ENCODE measurements around the gene CBX7. TPM values are rescaled to one million over a fixed set of nuclear protein-coding genes. Genes with fewer than 3 reads are reported as not detected.

The CBX7 gene
- total RNA-seq = 11.6 TPM
- polyA plus RNA-seq = 154 TPM

GRCh38 chr22:39152511-39153219 lies at the start of gene CBX7:
TSS of gene CBX7 (minus strand) at chr22:39152680. CDS start at chr22:39152444, 236 bp downstream.
- Histone ChIP-seq H3K4me1 (ENCODE audit: insufficient read depth) (no peaks in the 10 kb centered on the region), H3K27ac (ENCODE audit: low read depth) (peak within 1 kb of the TSS; percentile 93), H3K4me3 (ENCODE audit: low read depth, low read length) (peak within 1 kb of the TSS; percentile 93), H3K36me3 (ENCODE audit: insufficient read depth) (no peaks in the 10 kb centered on the region)
- under 1% methylated on average over 98 of the region's 98 CpGs for WGBS
- DNase-seq (ENCODE audit: extremely low spot score) = no peak

DNA sequence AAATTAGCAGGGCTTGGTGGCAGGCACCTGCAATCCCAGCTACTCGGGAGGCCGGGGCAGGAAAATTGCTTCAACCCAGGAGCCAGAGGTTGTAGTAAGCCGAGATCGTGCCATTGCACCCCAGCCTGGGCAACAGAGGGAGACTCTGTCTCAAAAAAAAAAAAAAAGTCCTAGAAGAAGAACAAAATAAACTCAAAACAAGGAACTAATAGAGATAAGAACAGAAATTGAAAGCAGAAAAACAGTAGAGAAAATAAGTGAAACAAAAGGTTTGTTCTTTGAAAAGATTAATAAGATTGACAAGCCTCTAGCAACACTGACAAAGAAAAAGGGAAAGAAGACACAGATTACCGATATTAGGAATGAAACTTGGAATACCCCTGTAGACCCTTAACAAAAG lies 45.1 kb upstream of the CBX7 start:
- no peak overlapping the region for H3K27ac ChIP-seq (ENCODE audit: low read depth)
- no peaks in the 10 kb centered on the region for H3K36me3 ChIP-seq (ENCODE audit: insufficient read depth)
- 87% methylated on average over 5 of the region's 5 CpGs for WGBS
- no peaks in the 10 kb centered on the region for H3K4me1 ChIP-seq (ENCODE audit: insufficient read depth)
- no peak for DNase-seq (ENCODE audit: extremely low spot score)
- no peak overlapping the region for H3K4me3 ChIP-seq (ENCODE audit: low read depth, low read length)

DNA sequence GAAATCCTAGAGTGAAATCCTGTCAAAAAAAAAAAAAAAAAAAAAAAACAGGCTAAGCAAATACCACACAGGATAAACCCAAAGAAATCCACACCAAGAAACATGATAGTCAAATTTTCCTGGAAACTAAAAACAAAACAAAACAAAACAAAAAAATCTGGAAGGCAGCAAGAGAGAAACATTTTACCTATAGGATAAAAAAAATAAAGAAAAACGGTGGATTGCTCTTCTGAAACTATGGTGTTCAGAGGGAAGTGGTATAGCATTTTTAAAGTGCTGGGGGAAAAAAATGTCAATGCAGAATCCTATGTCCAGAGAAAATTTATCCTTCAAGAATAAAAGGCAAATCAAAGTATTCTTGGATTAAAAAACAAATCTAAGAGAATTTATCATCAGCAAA lies 41.6 kb upstream of the CBX7 start:
- 86% methylated on average over 1 of the region's 1 CpG for WGBS
- H3K27ac ChIP-seq (ENCODE audit: low read depth) = no peak overlapping the region
- H3K36me3 ChIP-seq (ENCODE audit: insufficient read depth) = no peaks in the 10 kb centered on the region
- H3K4me1 ChIP-seq (ENCODE audit: insufficient read depth) = no peaks in the 10 kb centered on the region
- DNase-seq (ENCODE audit: extremely low spot score) = no peak
- H3K4me3 ChIP-seq (ENCODE audit: low read depth, low read length) = no peak overlapping the region

GRCh38 chr22:39188809-39189208 lies 36.3 kb upstream of the CBX7 start:
- DNase-seq (ENCODE audit: extremely low spot score) = no peak
- H3K36me3 ChIP-seq (ENCODE audit: insufficient read depth) = no peaks in the 10 kb centered on the region

GRCh38 chr22:39185601-39186012 lies 33.1 kb upstream of the CBX7 start:
- Histone ChIP-seq H3K4me1 (ENCODE audit: insufficient read depth) (no peaks in the 10 kb centered on the region), H3K27ac (ENCODE audit: low read depth) (no peak overlapping the region), H3K4me3 (ENCODE audit: low read depth, low read length) (no peak overlapping the region), H3K36me3 (ENCODE audit: insufficient read depth) (no peaks in the 10 kb centered on the region)
- 46% methylated on average over 11 of the region's 11 CpGs for WGBS
- DNase-seq (ENCODE audit: extremely low spot score) = no peak

More at GRCh38 chr22:39188809-39189208, 36.3 kb upstream of the CBX7 start:
- Histone ChIP-seq H3K4me1 (ENCODE audit: insufficient read depth) (no peaks in the 10 kb centered on the region), H3K27ac (ENCODE audit: low read depth) (no peak overlapping the region), H3K4me3 (ENCODE audit: low read depth, low read length) (no peak overlapping the region)
- WGBS = 52% methylated on average over 10 of the region's 10 CpGs

DNA sequence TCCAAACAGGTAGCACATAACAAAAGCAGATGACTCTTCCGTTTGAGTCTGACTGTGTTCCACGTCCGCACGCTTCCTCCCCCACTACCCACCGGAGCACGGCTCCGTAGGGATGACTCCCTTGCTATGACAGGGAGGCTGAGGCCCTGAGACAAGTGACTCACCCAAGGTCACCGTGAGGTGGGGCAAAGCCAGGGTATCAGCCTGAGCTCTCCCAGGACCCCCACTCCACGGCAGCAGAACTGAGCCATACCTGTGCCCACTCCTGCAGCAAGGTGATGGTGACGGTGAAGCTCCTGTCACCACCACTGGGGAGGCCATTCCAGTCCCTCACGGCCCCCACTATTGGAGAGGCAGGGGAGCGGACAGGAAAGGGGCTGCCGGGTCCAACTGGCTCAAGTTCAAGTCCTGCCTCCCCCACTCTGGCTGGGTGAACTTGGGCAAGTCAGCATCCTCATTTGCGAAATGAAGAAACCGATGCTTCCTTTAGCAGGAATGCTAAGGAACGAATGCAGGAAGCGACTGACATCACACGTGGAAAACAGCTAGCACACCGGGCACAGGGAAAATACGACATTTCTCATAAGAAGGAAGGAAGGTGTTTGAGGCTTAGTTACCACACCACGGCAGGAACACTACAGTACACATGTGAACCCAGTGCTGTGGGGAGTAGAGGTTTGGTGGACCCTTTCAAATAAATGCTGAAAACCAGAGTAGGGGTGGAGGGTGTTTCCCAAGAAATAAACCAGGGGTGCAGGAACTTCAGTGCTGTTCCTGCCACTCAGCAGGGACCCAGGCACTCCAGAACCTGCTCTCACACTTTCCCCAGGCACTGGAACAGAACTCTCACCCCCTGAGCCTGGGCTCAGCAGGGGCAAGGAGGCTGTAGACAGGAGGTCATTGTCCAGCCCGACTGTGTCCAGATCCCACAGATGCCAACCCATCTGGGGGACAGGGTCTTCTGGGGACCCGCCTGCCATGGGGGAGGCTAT lies 32.4 kb upstream of the CBX7 start:
- H3K4me1 ChIP-seq (ENCODE audit: insufficient read depth) = no peaks in the 10 kb centered on the region
- H3K4me3 ChIP-seq (ENCODE audit: low read depth, low read length) = no peak overlapping the region
- H3K27ac ChIP-seq (ENCODE audit: low read depth) = no peak overlapping the region
- H3K36me3 ChIP-seq (ENCODE audit: insufficient read depth) = no peaks in the 10 kb centered on the region
- 76% methylated on average over 23 of the region's 23 CpGs for WGBS
- DNase-seq (ENCODE audit: extremely low spot score) = no peak

DNA sequence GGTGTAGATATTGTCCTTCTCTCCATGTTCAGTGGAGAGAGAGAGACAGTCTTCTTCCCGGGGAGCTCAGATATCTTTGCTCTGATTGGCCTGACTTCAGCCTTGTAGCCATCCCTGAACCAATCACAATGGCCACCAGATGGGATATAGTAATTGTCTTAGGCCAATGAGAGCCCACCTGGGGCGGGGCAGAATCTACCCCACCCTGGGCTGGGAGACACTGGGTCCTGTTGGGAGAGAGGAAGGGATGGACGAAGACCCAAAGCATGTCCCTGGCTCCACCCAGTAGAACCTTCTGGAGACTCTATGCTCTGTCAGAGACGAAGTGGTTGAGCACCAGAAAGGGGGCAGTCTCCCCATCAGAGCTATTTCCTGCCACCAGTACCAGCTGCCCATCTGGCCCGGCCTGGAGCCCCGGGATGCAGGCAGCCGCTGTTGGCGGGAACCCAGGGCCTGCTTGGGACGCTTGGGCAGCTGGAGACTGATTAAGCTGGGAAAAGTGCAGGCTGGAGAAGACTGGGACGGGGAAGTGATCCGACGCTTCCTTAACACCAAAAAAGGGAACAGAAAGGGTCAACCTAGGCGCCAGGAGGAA lies 31.6 kb upstream of the CBX7 start:
- DNase-seq (ENCODE audit: extremely low spot score) = no peak
- WGBS = 73% methylated on average over 13 of the region's 13 CpGs
- Histone ChIP-seq H3K27ac (ENCODE audit: low read depth) (no peak overlapping the region), H3K4me1 (ENCODE audit: insufficient read depth) (no peaks in the 10 kb centered on the region), H3K36me3 (ENCODE audit: insufficient read depth) (no peaks in the 10 kb centered on the region), H3K4me3 (ENCODE audit: low read depth, low read length) (no peak overlapping the region)

GRCh38 chr22:39182478-39183030 lies 30.1 kb upstream of the CBX7 start:
- Histone ChIP-seq H3K27ac (ENCODE audit: low read depth) (no peak overlapping the region), H3K4me3 (ENCODE audit: low read depth, low read length) (no peak overlapping the region), H3K4me1 (ENCODE audit: insufficient read depth) (no peaks in the 10 kb centered on the region), H3K36me3 (ENCODE audit: insufficient read depth) (no peaks in the 10 kb centered on the region)
- WGBS = 90% methylated on average over 6 of the region's 6 CpGs
- DNase-seq (ENCODE audit: extremely low spot score) = no peak

DNA sequence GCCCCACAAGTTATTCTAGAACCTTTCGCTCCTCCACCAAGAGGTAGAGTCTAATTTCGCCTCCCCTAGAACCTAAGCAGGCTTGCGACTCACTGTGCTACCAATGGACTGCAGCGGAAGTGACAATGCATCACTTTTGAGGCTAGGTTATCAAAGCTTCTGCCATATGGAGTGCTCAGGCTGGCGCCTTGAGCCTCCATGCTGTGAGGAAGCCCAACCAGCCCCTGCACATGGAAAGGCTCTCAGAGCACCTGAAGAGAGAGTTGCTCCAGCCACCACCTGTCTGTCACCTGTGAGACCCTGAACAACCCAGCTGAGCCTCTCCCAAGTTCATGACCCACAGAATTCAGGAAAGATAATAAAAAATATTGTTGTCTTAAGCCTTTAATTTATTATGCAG lies 29.3 kb upstream of the CBX7 start:
- whole genome bisulfite sequencing = 90% methylated on average over 5 of the region's 5 CpGs
- DNase-seq (ENCODE audit: extremely low spot score) = no peak
- no peaks in the 10 kb centered on the region for H3K36me3 ChIP-seq (ENCODE audit: insufficient read depth)
- H3K4me1 ChIP-seq (ENCODE audit: insufficient read depth) = no peaks in the 10 kb centered on the region
- no peak overlapping the region for H3K4me3 ChIP-seq (ENCODE audit: low read depth, low read length)
- H3K27ac ChIP-seq (ENCODE audit: low read depth) = no peak overlapping the region

GRCh38 chr22:39181356-39181755 lies 28.9 kb upstream of the CBX7 start:
- Histone ChIP-seq H3K4me3 (ENCODE audit: low read depth, low read length) (no peak overlapping the region), H3K36me3 (ENCODE audit: insufficient read depth) (no peaks in the 10 kb centered on the region), H3K27ac (ENCODE audit: low read depth) (no peak overlapping the region), H3K4me1 (ENCODE audit: insufficient read depth) (no peaks in the 10 kb centered on the region)
- no peak for DNase-seq (ENCODE audit: extremely low spot score)
- 95% methylated on average over 8 of the region's 8 CpGs for WGBS

DNA sequence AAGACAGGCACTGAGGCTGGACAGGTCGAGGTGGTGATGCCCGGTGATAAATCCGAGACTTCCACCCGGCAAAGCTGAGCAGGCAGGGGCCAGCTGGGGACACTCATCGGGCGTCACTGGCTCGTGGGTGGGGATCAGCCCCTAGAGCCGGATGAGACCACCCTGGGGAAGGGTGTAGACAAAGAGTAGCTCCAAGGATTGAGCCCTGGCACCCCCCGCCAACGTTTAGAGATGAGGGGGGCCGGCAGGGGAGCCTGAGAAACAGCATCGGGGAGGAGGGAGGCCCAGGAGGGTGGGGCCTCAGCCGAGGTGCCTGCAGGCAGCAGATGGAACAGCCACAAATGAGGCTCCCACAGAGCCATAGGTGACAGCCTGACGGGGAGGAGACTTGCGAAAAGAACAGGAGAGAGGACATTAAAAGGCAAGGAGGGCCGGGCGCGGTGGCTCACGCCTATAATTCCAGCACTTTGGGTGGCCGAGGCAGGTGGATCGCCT lies 27.4 kb upstream of the CBX7 start:
- no peak for DNase-seq (ENCODE audit: extremely low spot score)
- Histone ChIP-seq H3K27ac (ENCODE audit: low read depth) (no peak overlapping the region), H3K4me3 (ENCODE audit: low read depth, low read length) (no peak overlapping the region), H3K4me1 (ENCODE audit: insufficient read depth) (no peaks in the 10 kb centered on the region), H3K36me3 (ENCODE audit: insufficient read depth) (no peaks in the 10 kb centered on the region)
- WGBS = 59% methylated on average over 21 of the region's 21 CpGs

GRCh38 chr22:39179401-39179827 lies 26.9 kb upstream of the CBX7 start:
- 73% methylated on average over 6 of the region's 6 CpGs for WGBS
- Histone ChIP-seq H3K4me1 (ENCODE audit: insufficient read depth) (no peaks in the 10 kb centered on the region), H3K4me3 (ENCODE audit: low read depth, low read length) (no peak overlapping the region), H3K27ac (ENCODE audit: low read depth) (no peak overlapping the region), H3K36me3 (ENCODE audit: insufficient read depth) (no peaks in the 10 kb centered on the region)
- DNase-seq (ENCODE audit: extremely low spot score) = no peak
